Measurements from ENCODE around the gene OR2M3. TPM values are rescaled to one million over a fixed set of nuclear protein-coding genes. Genes with fewer than 3 reads are reported as not detected.

OR2M3 gene
- total RNA-seq = not detected in 2 replicates

DNA sequence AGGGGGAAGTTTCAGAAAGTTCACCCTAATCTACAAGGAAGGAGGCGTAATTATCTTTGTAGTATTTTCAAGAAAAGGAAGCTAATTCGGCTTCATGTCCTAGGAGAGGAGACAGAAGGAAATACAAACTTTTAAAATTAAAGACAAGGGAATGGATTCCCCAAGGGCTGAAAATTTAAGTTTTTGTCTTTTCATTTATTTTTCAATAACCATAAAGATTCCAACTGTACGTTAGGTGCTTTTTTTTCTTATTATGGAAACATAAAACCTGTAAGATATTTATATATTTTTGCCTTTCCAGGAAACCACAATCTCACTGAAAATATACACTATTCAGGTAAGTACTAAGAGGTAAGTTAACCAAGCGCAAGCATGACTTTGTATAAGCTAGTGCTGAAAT lies at the start of gene OR2M3:
TSS of gene OR2M3 (plus strand) at position 301 of the 400 bp plus-strand sequence. CDS start 5,803 bp downstream, outside the sequence.

DNA sequence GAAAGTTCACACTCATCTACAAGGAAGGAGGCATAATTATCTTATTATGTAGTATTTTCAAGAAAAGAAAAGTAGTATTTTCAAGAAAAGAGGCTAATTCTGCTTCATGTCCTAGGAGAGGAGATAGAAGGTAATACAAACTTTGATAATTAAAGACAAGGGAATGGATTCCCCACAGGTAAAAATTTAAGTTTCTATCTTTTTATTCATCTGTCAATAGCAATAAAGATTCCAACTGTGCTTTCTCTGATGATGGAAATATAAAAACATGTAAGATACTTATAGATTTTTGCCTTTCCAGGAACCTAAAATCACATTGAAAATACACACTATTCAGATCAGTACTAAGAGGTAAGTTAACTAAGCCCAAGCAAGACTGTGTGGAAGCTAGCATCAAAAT lies 22.5 kb upstream of the OR2M3 start, which contains the start of gene OR2M2:
TSS of gene OR2M2 (plus strand) at position 301 of the 400 bp plus-strand sequence. CDS start 5,165 bp downstream, outside the sequence.

DNA sequence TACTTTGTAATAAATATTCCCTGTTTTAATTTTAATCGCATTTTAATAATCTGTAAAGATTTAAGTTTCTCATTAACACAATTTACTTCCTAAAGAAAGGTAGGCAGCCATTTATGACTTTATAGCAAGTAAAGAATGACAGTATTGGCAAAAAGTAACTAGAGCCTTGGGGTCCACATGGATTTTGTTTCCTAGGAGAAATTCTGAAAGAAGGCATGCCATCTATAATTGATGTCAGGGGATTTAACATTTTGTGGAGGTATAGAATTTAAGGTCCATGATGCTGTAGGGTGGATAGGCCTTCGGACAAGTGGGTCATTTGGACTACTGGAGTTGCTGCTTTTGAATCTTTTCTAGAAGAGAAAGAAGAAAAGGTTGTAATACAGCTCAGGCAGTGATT lies 34.1 kb downstream of the OR2M3 start, which contains the start of gene OR2M4:
TSS of gene OR2M4 (plus strand) at position 301 of the 400 bp plus-strand sequence. CDS start 7,512 bp downstream, outside the sequence.

Other genes starting within 250 kb of the OR2M3 start
- gene OR2L8, start 248.4 kb upstream of the OR2M3 start, total RNA-seq = not detected in 2 replicates
- gene OR2AK2, start 232.0 kb upstream of the OR2M3 start, total RNA-seq = not detected in 2 replicates
- gene OR2L5, start 183.6 kb upstream of the OR2M3 start, total RNA-seq = not detected in 2 replicates
- under 0.01 TPM in 2 replicates for gene OR2L2, start 167.2 kb upstream of the OR2M3 start, total RNA-seq
- gene OR2L3, start 150.4 kb upstream of the OR2M3 start, total RNA-seq = not detected in 2 replicates
- gene OR2L13, start 102.1 kb upstream of the OR2M3 start, total RNA-seq = not detected in 2 replicates
- gene OR2M5, start 52.1 kb upstream of the OR2M3 start, total RNA-seq = not detected in 2 replicates
- gene OR2M2, start 22.4 kb upstream of the OR2M3 start, total RNA-seq = not detected in 2 replicates
- gene OR2M4, start 34.2 kb downstream of the OR2M3 start, total RNA-seq = not detected in 2 replicates
- gene OR2T33, start 80.7 kb downstream of the OR2M3 start, total RNA-seq = not detected in 2 replicates
- not detected in 2 replicates for gene OR2T12, start 106.2 kb downstream of the OR2M3 start, total RNA-seq
- not detected in 2 replicates for gene OR2M7, start 127.3 kb downstream of the OR2M3 start, total RNA-seq
- gene OR14C36, start 151.5 kb downstream of the OR2M3 start, total RNA-seq = not detected in 2 replicates
- not detected in 2 replicates for gene OR2T4, start 164.4 kb downstream of the OR2M3 start, total RNA-seq
- gene OR2T6, start 178.5 kb downstream of the OR2M3 start, total RNA-seq = not detected in 2 replicates
- not detected in 2 replicates for gene OR2T1, start 205.8 kb downstream of the OR2M3 start, total RNA-seq
- not detected in 2 replicates for gene OR2T2, start 248.4 kb downstream of the OR2M3 start, total RNA-seq

Measured in aortic smooth muscle cell (primary cell).